ENCODE data around the gene ADGRL1.

The ADGRL1 gene

DNA sequence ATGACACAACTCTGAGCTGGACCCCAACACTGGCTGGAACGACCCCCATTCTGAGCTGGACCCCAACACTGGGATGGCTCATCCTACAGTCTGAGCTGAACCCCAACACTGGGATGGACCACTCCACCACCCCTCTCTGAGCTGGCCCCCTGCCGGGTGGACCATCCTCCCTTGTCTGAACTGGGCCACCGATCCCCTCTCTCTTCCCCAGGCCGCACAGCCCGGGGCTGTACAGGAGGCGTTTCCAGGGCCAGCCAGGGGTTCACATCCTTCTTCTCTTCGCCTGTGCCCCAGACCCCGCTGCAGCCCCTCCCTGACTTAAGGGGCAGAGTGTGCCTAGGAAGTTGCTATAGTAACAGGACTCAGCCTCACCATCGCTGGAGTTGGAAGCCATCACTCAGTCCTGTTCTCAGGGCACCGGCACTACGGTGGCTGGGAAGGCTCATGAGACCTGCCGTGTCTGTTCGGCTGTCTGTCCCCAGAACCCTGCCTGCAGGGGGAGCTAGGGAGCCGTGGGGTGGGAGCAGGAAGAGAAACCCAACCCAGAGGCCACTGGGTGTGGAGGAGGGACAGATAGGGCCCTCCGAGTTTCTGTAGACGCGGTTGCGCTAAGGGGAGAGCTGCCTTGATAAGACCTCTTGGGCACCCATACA is 92.1 kb downstream of the ADGRL1 start:
- DNase-seq (ENCODE audit: low read depth in 2 of 2, low spot score in 1 of 2), result no peak

DNA sequence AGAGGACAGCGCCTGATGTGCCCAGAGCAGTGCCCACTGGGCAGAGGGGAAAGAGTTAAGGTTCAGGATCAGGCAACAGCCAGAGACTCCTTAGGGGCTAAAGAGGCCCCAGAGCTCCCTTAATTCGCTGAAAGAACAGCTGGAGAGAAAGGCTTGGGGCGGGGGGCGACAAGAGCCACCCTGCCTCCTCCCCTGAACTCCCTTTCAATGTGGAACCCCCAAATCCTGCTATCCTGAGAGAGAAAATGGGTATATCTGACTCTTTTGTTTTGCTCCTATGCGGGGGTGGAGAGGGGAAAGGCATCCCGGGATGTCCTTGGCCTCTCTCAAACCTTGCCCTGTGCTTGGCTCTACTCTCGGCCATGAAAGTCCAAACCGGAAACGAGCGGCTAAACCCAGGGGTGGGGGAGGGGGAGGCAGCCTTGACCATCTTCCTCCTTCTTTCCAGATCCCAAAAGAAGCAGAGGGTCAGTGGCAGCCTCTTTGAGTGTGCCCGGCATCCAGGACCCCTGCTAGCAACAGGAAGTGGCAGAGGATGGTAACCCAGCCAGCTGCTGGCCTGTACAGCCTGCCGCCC is 93.1 kb downstream of the ADGRL1 start:
- DNase-seq (ENCODE audit: low read depth in 2 of 2, low spot score in 1 of 2), result no peak

DNA sequence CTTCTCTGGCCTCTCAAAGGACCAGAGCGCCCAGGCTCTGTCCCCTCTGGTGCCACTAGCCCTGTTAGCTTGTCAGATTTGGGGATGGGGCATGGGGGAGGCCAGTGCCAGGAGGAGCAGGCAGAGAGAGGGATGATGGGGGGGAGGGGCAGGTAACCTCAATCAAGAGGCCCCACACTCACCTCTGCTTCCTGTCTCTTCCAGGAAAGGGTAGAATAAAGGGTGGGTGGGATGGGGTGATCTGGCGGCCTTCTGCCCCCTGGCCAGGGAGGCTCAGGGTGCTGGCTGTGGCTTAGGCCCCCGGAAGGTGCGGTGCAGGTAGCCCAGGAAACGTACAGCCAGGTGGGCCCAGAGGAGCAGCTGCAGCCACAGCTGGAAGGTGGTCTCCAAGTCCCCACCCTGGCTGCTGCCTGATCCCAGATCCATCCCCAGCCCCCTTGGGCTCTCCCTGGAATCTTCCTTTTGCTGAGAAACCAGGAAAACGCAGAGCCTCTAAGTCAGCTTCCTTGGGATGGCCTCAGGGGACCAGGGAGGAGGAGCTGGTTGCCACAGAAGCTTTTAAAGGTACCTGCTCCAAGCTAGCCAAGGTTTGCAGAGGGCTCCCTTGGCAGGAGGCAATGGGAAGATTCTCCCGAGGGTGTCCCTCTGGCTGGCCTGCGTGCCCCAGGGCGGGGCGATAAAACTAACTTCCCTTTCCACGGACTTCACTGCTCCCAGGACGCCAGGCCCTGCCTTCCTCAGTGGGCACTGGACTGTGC is 93.7 kb downstream of the ADGRL1 start:
- DNase-seq (ENCODE audit: low read depth in 2 of 2, low spot score in 1 of 2), result no peak

DNA sequence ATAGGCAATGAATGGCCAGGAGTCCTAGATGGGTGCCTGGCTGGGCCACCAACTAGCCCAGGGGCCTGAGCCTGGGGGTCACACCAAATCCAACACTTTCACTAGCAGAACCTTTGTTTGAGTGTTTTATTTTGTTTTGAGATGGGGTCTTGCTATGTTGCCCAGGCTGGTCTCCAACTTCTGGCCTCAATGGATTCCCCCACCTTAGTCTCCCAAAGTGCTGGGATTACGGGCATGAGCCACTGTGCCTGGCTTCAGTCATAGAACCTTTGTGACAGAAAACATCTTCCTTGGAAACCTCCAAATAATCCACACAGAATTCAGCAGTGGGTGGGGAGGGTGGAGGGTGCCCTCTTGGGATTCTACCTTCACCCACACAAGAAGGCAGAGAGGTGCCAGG is 94.5 kb downstream of the ADGRL1 start:
- no peak for DNase-seq (ENCODE audit: low read depth in 2 of 2, low spot score in 1 of 2)

DNA sequence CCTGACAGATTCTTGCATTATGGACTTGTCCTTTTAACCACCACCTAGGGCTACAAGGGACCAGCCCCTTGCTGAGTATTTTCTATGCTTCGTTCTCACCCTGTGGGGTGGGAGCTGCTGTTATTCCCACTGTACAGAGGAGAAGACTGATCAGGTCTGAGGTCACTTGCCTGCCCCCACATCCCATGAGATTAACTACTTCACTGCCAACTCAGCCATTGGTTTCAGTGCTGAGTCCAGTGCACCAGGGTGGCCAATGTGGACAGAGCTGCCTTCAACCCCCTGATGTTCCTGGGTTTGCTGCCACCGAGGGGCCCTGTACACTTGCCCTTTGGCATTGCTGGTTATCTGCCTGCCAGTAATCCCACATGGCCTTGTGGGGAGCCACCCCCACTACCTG is 95.3 kb downstream of the ADGRL1 start:
- DNase-seq (ENCODE audit: low read depth in 2 of 2, low spot score in 1 of 2), result no peak

DNA sequence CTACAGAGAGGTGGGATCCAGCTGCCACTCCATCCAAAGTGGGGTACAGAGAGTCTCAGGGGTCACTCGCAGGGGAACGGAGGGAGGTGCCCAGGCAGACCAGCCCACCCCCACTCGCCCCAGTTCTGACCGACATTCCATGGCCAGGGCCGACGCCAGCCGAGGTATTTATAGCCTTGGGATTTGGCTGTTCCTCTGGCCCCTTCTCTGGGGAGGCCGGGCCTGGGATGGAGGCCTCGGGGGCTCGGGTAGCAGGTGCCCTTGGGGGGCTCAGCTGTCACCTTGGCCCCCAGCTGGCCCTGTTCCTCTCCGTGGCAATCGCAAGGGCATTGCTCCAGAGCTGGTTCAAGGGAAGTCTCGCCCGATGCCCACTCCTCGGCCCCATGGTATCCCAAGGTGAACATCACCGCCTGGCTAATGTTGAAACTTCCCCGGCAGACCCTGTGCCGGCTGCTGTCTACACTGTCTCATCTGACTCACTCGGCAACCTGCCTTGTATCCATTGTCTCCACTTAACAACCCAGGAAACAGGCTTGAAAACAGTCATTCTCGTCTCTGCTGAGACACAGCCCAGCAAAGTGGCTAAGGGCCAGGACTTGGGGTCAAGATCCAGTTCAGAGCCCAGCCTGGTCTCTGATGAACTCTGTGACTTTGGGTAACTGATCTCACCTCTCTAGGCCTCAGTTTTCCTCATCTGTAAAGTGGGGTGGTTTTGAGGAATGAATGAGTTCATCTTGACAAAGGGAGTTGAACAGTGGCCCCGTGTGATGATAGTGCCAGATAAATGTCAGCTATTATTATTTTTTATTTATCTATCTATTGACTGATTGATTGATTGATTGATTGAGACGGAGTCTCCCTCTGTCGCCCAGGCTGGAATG is 98.1 kb downstream of the ADGRL1 start:
- DNase-seq (ENCODE audit: low read depth in 2 of 2, low spot score in 1 of 2), result no peak

DNA sequence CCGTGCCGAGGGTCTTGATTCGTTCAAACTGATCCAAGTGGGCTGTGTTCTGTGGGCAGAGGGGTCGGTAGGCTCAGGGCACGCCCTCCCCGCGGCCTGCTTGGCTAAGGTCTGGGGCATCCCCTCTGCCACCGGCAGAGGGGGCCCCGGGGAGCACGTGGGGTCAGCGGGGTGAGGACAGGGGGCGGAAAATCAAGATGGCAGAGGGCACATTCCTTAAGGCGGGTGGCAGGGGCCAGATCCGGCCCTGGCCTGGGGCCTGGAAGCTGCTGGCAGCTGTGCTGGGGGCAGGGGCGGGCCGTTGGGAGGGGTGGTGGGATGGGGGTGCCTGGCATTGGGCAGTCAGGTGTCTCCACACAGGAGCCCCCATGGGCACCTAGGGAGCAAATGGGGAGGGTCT is 99.1 kb downstream of the ADGRL1 start:
- DNase-seq (ENCODE audit: low read depth in 2 of 2, low spot score in 1 of 2), result no peak

DNA sequence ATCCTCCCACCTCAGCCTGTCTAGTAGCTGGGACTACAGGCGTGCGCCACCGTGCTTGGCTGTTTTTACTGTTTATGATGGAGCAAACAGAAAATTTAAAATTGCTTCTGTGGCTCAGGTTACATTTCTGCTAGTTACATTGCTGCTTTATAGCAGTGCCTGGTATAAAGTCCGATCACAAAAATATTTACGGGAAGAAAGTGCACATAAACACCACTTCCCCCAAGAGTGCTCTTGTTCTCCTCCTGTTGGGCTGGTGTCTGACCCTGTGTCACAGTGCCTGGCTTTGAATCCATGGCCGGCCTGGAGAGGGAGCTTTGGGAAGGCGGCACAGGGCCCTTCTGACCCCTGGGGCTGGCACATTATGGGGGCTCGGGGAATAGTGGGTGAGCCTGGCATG is 100.3 kb downstream of the ADGRL1 start:
- DNase-seq (ENCODE audit: low read depth in 2 of 2, low spot score in 1 of 2), result no peak

DNA sequence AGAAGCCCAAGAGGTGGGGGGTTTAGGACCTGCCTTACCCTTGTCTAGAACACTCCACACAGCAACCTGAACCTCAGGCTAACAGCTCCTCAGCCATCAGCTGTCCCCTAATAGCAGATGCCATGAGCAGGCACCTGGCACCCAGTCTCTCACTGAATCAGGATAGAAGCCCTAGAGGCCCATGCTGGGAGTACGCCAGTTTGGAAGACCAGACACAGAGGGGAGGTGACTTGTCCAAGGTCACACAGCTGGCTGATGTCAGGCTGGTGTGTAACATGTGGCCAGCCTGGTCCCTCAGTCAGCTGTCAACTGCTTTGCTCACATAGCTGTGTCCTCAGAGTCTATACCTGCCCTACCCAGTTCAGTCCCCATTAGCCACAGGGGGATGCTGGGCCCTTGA is 102.7 kb downstream of the ADGRL1 start:
- no peak for DNase-seq (ENCODE audit: low read depth in 2 of 2, low spot score in 1 of 2)

DNA sequence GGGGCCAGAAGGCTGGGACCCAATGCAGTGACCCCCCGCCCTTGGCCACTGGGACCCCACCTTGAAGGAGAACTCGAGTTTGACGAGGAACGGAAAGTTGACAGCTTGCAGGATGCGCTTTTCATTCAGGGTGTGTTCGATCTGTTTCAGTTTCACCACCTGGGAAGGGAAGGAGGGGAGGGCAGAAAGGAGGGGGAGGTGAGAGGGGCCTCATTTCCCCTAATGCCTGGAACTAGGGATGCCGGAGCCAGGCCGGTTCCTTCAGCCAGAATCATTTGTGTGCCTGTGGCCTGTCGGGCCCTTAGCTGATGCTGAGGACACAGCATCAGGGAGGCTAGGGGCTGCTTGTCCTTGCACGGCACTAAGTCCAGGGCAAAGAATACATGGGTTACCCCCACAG is 103.2 kb downstream of the ADGRL1 start:
- DNase-seq (ENCODE audit: low read depth in 2 of 2, low spot score in 1 of 2), result no peak

DNA sequence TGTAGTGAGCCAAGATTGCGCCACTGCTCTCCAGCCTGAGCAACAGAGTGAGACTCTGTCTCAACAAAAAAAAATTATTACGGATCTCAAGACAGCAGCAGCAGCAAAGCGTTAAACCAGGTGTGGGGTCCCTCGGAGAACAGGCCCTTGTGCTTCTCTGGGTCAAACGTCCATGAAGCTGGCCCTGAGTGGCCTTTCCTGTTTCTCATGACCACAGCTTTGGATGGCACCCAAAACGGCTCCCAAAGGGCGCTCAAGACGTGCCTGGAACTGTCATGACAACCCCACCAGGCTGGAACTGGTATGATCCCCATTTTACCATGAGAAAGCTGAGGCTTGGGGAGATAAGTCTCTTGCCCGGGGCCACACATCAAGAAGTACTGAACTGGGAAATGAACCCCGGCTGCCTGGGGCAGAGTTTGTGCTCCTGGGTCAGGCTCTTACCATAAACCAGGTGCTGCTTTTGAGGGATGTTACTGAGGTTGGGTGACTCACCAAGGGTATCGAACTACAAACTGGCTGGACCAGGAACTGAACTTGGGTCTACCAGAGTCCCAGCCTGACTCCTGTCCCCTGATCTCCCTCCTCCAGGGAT is 103.8 kb downstream of the ADGRL1 start:
- no peak for DNase-seq (ENCODE audit: low read depth in 2 of 2, low spot score in 1 of 2)

DNA sequence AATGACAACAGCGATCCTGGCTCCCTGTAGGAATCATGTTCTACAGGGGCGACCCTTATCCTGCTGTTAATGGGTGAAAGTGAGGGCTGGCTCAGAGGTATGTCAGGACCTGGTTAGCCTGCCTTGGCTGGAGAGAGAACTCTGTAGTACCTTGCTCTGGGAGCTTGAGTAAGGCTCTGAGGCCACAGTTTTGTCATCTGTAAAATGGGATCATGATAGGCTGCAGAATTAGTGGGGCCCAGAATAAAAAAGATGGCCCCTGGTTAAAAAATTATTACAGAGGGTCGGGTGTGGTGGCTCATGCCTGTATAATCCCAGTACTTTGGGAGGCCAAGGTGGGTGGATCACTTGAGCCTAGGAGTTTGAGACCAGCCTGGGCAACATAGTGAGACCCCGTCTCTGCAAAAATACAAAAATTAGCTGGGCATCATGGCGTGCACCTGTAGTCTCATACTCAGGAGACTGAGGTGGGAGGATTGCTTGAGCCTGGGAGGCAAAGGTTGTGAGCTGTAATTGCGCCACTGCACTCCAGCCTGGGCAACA is 104.9 kb downstream of the ADGRL1 start:
- no peak for DNase-seq (ENCODE audit: low read depth in 2 of 2, low spot score in 1 of 2)

Measured in stimulated activated CD8-positive, alpha-beta memory T cell treated with anti-CD3 and anti-CD28 coated beads, Interleukin-4, amount 100 ng/mL, for 4 hours (primary cell).